ENCODE results near the gene KIAA1549.

GRCh38 chr7:138924501-138925225, 56.5 kb downstream of the KIAA1549 start:
- TF ChIP-seq CTCF (tag by site-specific recombination; IDR thresholded peaks at IDR 0.05) (no peak), ZNF19 (tag by site-specific recombination; IDR thresholded peaks at IDR 0.05; ENCODE audit: low read depth) (no peak), MEIS1 (CRISPR knock-in tag; IDR thresholded peaks at IDR 0.05; ENCODE audit: borderline replicate concordance) (no peak)
